Adrenal gland (tissue), 12 donors: ENCODE measurements around the gene FMN1. TPM values are rescaled to one million over a fixed set of nuclear protein-coding genes. Genes with fewer than 3 reads are reported as not detected.

Source experiments
- DNase-seq, 7 donors: peaks; one replicate each; pipeline ENCODE4 v3.0.0-alpha.2; 2019 to 2020
- H3K27ac ChIP-seq, 5 donors: fragments of 200-600 bp; sonication (generic) in 4 of 5; 1 replicate in 3 of 5; 2 replicates in 2 of 5; pipeline versions ENCODE4 v1.5.1 to v1.8.0; 2016 to 2020; ENCODE audit warnings: mild to moderate bottlenecking in 1 of 5
- H3K27me3 ChIP-seq: fragments of 200-600 bp; 2 replicates; pipeline ENCODE4 v1.8.0; 2021
- H3K36me3 ChIP-seq, 2 donors: fragments of 200-600 bp; replicated peaks in 1 of 2; 1 replicate in 1 of 2; 2 replicates in 1 of 2; pipeline versions ENCODE4 v1.5.1 to v1.8.0; 2018 to 2022
- H3K4me1 ChIP-seq, 2 donors: fragments of 200-600 bp; replicated peaks in 1 of 2; 1 replicate in 1 of 2; 2 replicates in 1 of 2; pipeline versions ENCODE4 v1.5.1 to v1.8.0; 2018 to 2021
- H3K4me3 ChIP-seq, 4 donors: fragments of 200-600 bp; sonication (generic) in 3 of 4; one replicate each; pipeline ENCODE4 v1.5.1; 2016 to 2018
- H3K9me3 ChIP-seq, 3 donors: fragments of 200-600 bp; sonication (generic) in 1 of 3; replicated peaks in 1 of 3; 1 replicate in 2 of 3; 2 replicates in 1 of 3; pipeline versions ENCODE4 v1.5.1 to v1.8.0; 2016 to 2021
- POLR2A ChIP-seq, 2 donors: fragments of 450-650 bp; IDR thresholded peaks; one replicate each; pipeline ENCODE4 v1.6.1; 2017; ENCODE audit warnings: antibody characterized with exemption in 2 of 2, mild to moderate bottlenecking in 2 of 2, moderate library complexity in 1 of 2
- WGBS, 4 donors: extraction: QIAGEN DNeasy Blood & Tissue Kit in 2 of 4; methylation state at CpG; one replicate each; pipeline versions ENCODE4 v1.1.5 to v1.1.7; 2013 to 2017; 5-methylcytosine and 5-hydroxymethylcytosine counted together
- intact Hi-C, 2 donors: fragments of 100-400 bp; cut with DNase I; formaldehyde crosslinking; loops; one replicate each; pipeline versions ENCODE4 v1.14.1 to v1.15.0; 2022 to 2023
- polyA plus RNA-seq, 3 donors: library from polyadenylated mRNA; stranded (reverse); fragments of 200-250 nt in 2 of 3; fragments of 350-450 nt in 1 of 3; fragmentation: Illumina TruSeq in 1 of 3; extraction: RNeasy Lipid Tissue Mini Kit (QIAGEN cat#74804) in 1 of 3; gene quantifications; one replicate each; pipeline ENCODE4 v1.2.3, GENCODE V29; 2013 to 2014
- total RNA-seq, 9 donors: library from RNA; depleted of rRNA in 4 of 9; stranded (reverse); fragments of >200 nt in 4 of 9; fragments of 120-200 nt in 1 of 9; fragmentation: NEBNext Ultra II Directional in 1 of 9; extraction: Animal tissue kit (Norgen Biotek cat#: 25700) in 1 of 9; gene quantifications; one replicate each; pipeline versions ENCODE4 v1.1.0 to v1.2.4, GENCODE V29; 2013 to 2023
- TF ChIP-seq, protein P1 (sequence below), 6 experiments: fragments of 450-650 bp in 4 of 6; fragments of 200-600 bp in 2 of 6; sonication (generic) in 1 of 6; IDR thresholded peaks; 1 replicate in 5 of 6; 2 replicates in 1 of 6; pipeline versions ENCODE4 v1.5.1 to v1.8.0; 2016 to 2021; ENCODE audit warnings: antibody characterized with exemption in 6 of 6, mild to moderate bottlenecking in 2 of 6, moderate library complexity in 1 of 6
- donor health status: healthy with polysubstance abuse.
- donor health status: Bipolar disorder and iron deficiency.
- donor health status: DM: yes; HTN: yes; CAD: no.
- donor health status: DM: no; HTN: no; CAD: no.
- donor health status: DM: no; HTN: no; CAD: no.
- donor health status: DM: yes; HTN: yes; CAD: no.

Gene FMN1
- total and polyA plus RNA-seq, 12 donors: 0.37 to 29.2 (median 11.4) TPM

- H3K9me3 ChIP-seq: peaks cover 0 to 4% (median 0%) of the 10 kb centered on the region in 3 donors
- no peaks in the 10 kb centered on the region for H3K4me1 ChIP-seq
- H3K27me3 ChIP-seq: no peaks in the 10 kb centered on the region
- TF ChIP-seq, protein P1, sequence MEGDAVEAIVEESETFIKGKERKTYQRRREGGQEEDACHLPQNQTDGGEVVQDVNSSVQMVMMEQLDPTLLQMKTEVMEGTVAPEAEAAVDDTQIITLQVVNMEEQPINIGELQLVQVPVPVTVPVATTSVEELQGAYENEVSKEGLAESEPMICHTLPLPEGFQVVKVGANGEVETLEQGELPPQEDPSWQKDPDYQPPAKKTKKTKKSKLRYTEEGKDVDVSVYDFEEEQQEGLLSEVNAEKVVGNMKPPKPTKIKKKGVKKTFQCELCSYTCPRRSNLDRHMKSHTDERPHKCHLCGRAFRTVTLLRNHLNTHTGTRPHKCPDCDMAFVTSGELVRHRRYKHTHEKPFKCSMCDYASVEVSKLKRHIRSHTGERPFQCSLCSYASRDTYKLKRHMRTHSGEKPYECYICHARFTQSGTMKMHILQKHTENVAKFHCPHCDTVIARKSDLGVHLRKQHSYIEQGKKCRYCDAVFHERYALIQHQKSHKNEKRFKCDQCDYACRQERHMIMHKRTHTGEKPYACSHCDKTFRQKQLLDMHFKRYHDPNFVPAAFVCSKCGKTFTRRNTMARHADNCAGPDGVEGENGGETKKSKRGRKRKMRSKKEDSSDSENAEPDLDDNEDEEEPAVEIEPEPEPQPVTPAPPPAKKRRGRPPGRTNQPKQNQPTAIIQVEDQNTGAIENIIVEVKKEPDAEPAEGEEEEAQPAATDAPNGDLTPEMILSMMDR (IDR thresholded peaks at IDR 0.05): no peak
- no peak for TF ChIP-seq POLR2A (IDR thresholded peaks at IDR 0.05)
- no peaks in the 10 kb centered on the region for H3K36me3 ChIP-seq
- no peak overlapping the region for H3K27ac ChIP-seq
- no peak overlapping the region for H3K4me3 ChIP-seq
- DNase-seq: no peak
- 63 to 84% (median 78%) methylated on average over 4 of the region's 4 CpGs for WGBS, 4 donors
- intact Hi-C loops: no loop called here
These were observed 415.9 kb downstream of the FMN1 start for GRCh38 chr15:32778391-32779176.

- TF ChIP-seq, protein P1 (IDR thresholded peaks at IDR 0.05): no peak
- TF ChIP-seq POLR2A (IDR thresholded peaks at IDR 0.05): no peak
- H3K9me3 ChIP-seq: peaks cover 0 to 4% (median 0%) of the 10 kb centered on the region in 3 donors
- H3K27me3 ChIP-seq: no peaks in the 10 kb centered on the region
- DNase-seq: no peak
- intact Hi-C loops: no loop called here
- no peak overlapping the region for H3K27ac ChIP-seq
- no peaks in the 10 kb centered on the region for H3K36me3 ChIP-seq
- 52 to 78% (median 68%) methylated on average over 3 of the region's 3 CpGs for WGBS, 4 donors
- no peak overlapping the region for H3K4me3 ChIP-seq
- no peaks in the 10 kb centered on the region for H3K4me1 ChIP-seq
These were observed 419.4 kb downstream of the FMN1 start for GRCh38 chr15:32775103-32775502.

GRCh38 chr15:32774022-32774421, 420.5 kb downstream of the FMN1 start:
- H3K9me3 ChIP-seq: peaks cover 0 to 2% (median 0%) of the 10 kb centered on the region in 3 donors
- TF ChIP-seq, protein P1 (IDR thresholded peaks at IDR 0.05): no peak
- no peak for TF ChIP-seq POLR2A (IDR thresholded peaks at IDR 0.05)
- H3K27me3 ChIP-seq: no peaks in the 10 kb centered on the region
- no peak overlapping the region for H3K27ac ChIP-seq
- DNase-seq: no peak
- no peak overlapping the region for H3K4me3 ChIP-seq
- intact Hi-C loops: no loop called here
- H3K4me1 ChIP-seq: no peaks in the 10 kb centered on the region
- WGBS, 4 donors: 71 to 88% (median 78%) methylated on average over 4 of the region's 4 CpGs
- H3K36me3 ChIP-seq: no peaks in the 10 kb centered on the region

- Histone ChIP-seq H3K36me3 (no peaks in the 10 kb centered on the region), H3K27ac (no peak overlapping the region), H3K4me1 (no peaks in the 10 kb centered on the region), H3K4me3 (no peak overlapping the region), H3K27me3 (no peaks in the 10 kb centered on the region), H3K9me3 (no peaks in the 10 kb centered on the region)
- intact Hi-C loops: no loop called here
- WGBS, 4 donors: 39 to 57% (median 47%) methylated on average over 1 of the region's 1 CpG
- no peak for TF ChIP-seq POLR2A (IDR thresholded peaks at IDR 0.05)
- TF ChIP-seq, protein P1 (IDR thresholded peaks at IDR 0.05): no peak
- no peak for DNase-seq
These were observed 427.3 kb downstream of the FMN1 start for GRCh38 chr15:32767236-32767635.
